Keratinocyte (primary cell): Measurements from ENCODE around the gene BABAM2. TPM values are rescaled to one million over a fixed set of nuclear protein-coding genes. Genes with fewer than 3 reads are reported as not detected.

Experiments
- DNase-seq: peaks from one replicate; pipeline ENCODE4 v3.0.0-alpha.2; 2011; ENCODE audit warnings: low read depth, missing footprints, low spot score
- FAIRE-seq: peaks from 2 replicates; lab custom pipeline; 2011; peaks lifted over from hg19 to GRCh38; lab: Jason Lieb, UNC
- H2AFZ ChIP-seq: 2 replicates; pipeline ENCODE4 v1.6.0; 2012; ENCODE audit warnings: low read length, control low read depth, inconsistent platforms; ENCODE audit not compliant: control insufficient read depth
- H3K27ac ChIP-seq: 2 replicates; pipeline ENCODE4 v1.5.1; 2011; ENCODE audit warnings: low read length; ENCODE audit not compliant: control insufficient read depth, insufficient read depth
- H3K27me3 ChIP-seq: 3 replicates; pipeline ENCODE4 v1.6.0; 2011; ENCODE audit warnings: low read length; ENCODE audit not compliant: control insufficient read depth, insufficient read depth; ENCODE audit errors: extremely low read depth
- H3K36me3 ChIP-seq, 2 experiments: 2 replicates in 1 of 2; 3 replicates in 1 of 2; pipeline ENCODE4 v1.5.1; 2011; ENCODE audit warnings: low read length in 2 of 2, mild to moderate bottlenecking in 1 of 2; ENCODE audit not compliant: control insufficient read depth in 2 of 2, insufficient read depth in 2 of 2; ENCODE audit errors: extremely low read depth in 1 of 2
- H3K4me1 ChIP-seq: 3 replicates; pipeline ENCODE4 v1.5.1; 2011; ENCODE audit warnings: low read length; ENCODE audit not compliant: control insufficient read depth, insufficient read depth; ENCODE audit errors: extremely low read depth
- H3K4me2 ChIP-seq: 3 replicates; pipeline ENCODE4 v1.6.0; 2011; ENCODE audit warnings: low read depth, low read length; ENCODE audit not compliant: control insufficient read depth, insufficient read depth; ENCODE audit errors: extremely low read depth
- H3K4me3 ChIP-seq, 3 experiments: fragments of 200-600 bp in 1 of 3; sonication (generic) in 1 of 3; 2 replicates in 2 of 3; 3 replicates in 1 of 3; pipeline ENCODE4 v1.5.1; 2011 to 2016; ENCODE audit warnings: low read length in 3 of 3, mild to moderate bottlenecking in 3 of 3, control low read depth in 2 of 3, inconsistent platforms in 1 of 3, low read depth in 1 of 3, mixed read lengths in 1 of 3, mixed run types in 1 of 3, moderate library complexity in 1 of 3; ENCODE audit not compliant: control insufficient read depth in 2 of 3, insufficient read depth in 2 of 3; ENCODE audit errors: extremely low read depth in 1 of 3
- H3K79me2 ChIP-seq: 2 replicates; pipeline ENCODE4 v1.6.0; 2012; ENCODE audit warnings: low read length; ENCODE audit not compliant: control insufficient read depth, insufficient read depth
- H3K9ac ChIP-seq: 3 replicates; pipeline ENCODE4 v1.6.0; 2011; ENCODE audit warnings: low read length; ENCODE audit not compliant: control insufficient read depth, insufficient read depth; ENCODE audit errors: extremely low read depth
- H3K9me1 ChIP-seq: 3 replicates; pipeline ENCODE4 v1.6.0; 2011; ENCODE audit warnings: low read length; ENCODE audit not compliant: control insufficient read depth, insufficient read depth; ENCODE audit errors: extremely low read depth
- H3K9me3 ChIP-seq: 2 replicates; pipeline ENCODE4 v1.5.1; 2012; ENCODE audit warnings: low read depth, low read length; ENCODE audit not compliant: control insufficient read depth
- H4K20me1 ChIP-seq: 3 replicates; pipeline ENCODE4 v1.6.0; 2011; ENCODE audit warnings: low read length; ENCODE audit not compliant: control insufficient read depth, insufficient read depth; ENCODE audit errors: extremely low read depth
- CTCF ChIP-seq, 3 experiments: IDR thresholded peaks in 1 of 3; conservative IDR thresholded peaks in 1 of 3; optimal IDR thresholded peaks in 1 of 3; 2 replicates in 2 of 3; 3 replicates in 1 of 3; pipeline versions ENCODE3 to v1.5.1; 2011; ENCODE audit warnings: low read length in 3 of 3, mild to moderate bottlenecking in 3 of 3, moderate library complexity in 2 of 3, control low read depth in 1 of 3, inconsistent platforms in 1 of 3; ENCODE audit not compliant: insufficient read depth in 2 of 3; ENCODE audit errors: extremely low read depth in 1 of 3
- EZH2 ChIP-seq: IDR thresholded peaks from one replicate; pipeline ENCODE4 v1.6.1; 2012; ENCODE audit warnings: inconsistent platforms, mild to moderate bottlenecking, low read length, moderate library complexity
- dilution Hi-C: fragments of 300-500 bp; cut with MboI; formaldehyde crosslinking; loops from one replicate; pipeline ENCODE4 v1.7.0; 2020; ENCODE audit warnings: low sequenced_read_pairs; ENCODE audit not compliant: extremely low pct_ligation_motif_present
- polyA plus RNA-seq, 5 experiments: library from polyadenylated mRNA; depleted of rRNA in 3 of 5; stranded (reverse) in 3 of 5; stranded (forward) in 1 of 5; unstranded in 1 of 5; fragments of >200 nt; gene quantifications; 1 replicate in 1 of 5; 2 replicates in 3 of 5; 3 replicates in 1 of 5; pipeline versions ENCODE4 v1.2.1 to v1.2.3, GENCODE V29; 2011 to 2012; ENCODE audit warnings: missing spikeins in 2 of 5, low read depth in 1 of 5, low replicate concordance in 1 of 5

BABAM2 gene
- polyA plus RNA-seq, 1 donor (not counting 4 experiments of a cell fraction or from before 2014, with no cell fraction given): 29.8 TPM

- H3K27ac ChIP-seq: no peak overlapping the region
- no peaks in the 10 kb centered on the region for H3K9me3 ChIP-seq
- H3K4me3 ChIP-seq: no peak overlapping the region
- H3K9ac ChIP-seq: no peak overlapping the region
- H3K9me1 ChIP-seq: no peaks in the 10 kb centered on the region
- H3K4me2 ChIP-seq: no peak overlapping the region
- no peak for TF ChIP-seq EZH2
- TF ChIP-seq CTCF (optimal IDR thresholded peaks at IDR 0.05 in 1 of 3, IDR thresholded peaks at IDR 0.05 in 1 of 3, conservative IDR thresholded peaks at IDR 0.05 in 1 of 3; ENCODE audit: extremely low read depth in 1 of 3, insufficient read depth in 2 of 3, low read length in 3 of 3): no peak
- FAIRE-seq (no peak), DNase-seq (no peak)
- H3K36me3 ChIP-seq: no peaks in the 10 kb centered on the region
- no peaks in the 10 kb centered on the region for H3K79me2 ChIP-seq
- no peaks in the 10 kb centered on the region for H4K20me1 ChIP-seq
- no peak overlapping the region for H2AFZ ChIP-seq
- H3K27me3 ChIP-seq: no peaks in the 10 kb centered on the region
- H3K4me1 ChIP-seq: no peaks in the 10 kb centered on the region
- dilution Hi-C loops: no loop called here
Measured at GRCh38 chr2:28345619-28346018, 455.1 kb downstream of the BABAM2 start.

GRCh38 chr2:28346587-28346986 lies 456.1 kb downstream of the BABAM2 start:
- DNase-seq: no peak
- no peaks in the 10 kb centered on the region for H3K9me3 ChIP-seq
- no peaks in the 10 kb centered on the region for H3K4me1 ChIP-seq
- H3K27ac ChIP-seq: no peak overlapping the region
- H3K4me3 ChIP-seq: no peak overlapping the region
- no peak overlapping the region for H3K4me2 ChIP-seq
- H3K36me3 ChIP-seq: no peaks in the 10 kb centered on the region
- no peak overlapping the region for H3K9ac ChIP-seq
- H3K9me1 ChIP-seq: no peaks in the 10 kb centered on the region
- TF ChIP-seq EZH2 (no peak), CTCF (optimal IDR thresholded peaks at IDR 0.05 in 1 of 3, IDR thresholded peaks at IDR 0.05 in 1 of 3, conservative IDR thresholded peaks at IDR 0.05 in 1 of 3; ENCODE audit: extremely low read depth in 1 of 3, insufficient read depth in 2 of 3, low read length in 3 of 3) (no peak)
- no peaks in the 10 kb centered on the region for H3K79me2 ChIP-seq
- dilution Hi-C loops: no loop called here
- no peak overlapping the region for H2AFZ ChIP-seq
- H4K20me1 ChIP-seq: no peaks in the 10 kb centered on the region
- H3K27me3 ChIP-seq: no peaks in the 10 kb centered on the region
- no peak for FAIRE-seq
